GM18505 (cell line): ENCODE measurements around the gene UBE2L6.

Source experiments
- ATAC-seq: cut with Tn5 transposase; IDR thresholded peaks from one replicate; pipeline ENCODE4 v1.9.1; 2021; ENCODE audit not compliant: unreplicated experiment
- POLR2A ChIP-seq: IDR thresholded peaks from 4 replicates; pipeline ENCODE4 v1.6.1; 2011; ENCODE audit warnings: borderline replicate concordance; ENCODE audit not compliant: insufficient read depth, insufficient read length; ENCODE audit errors: extremely low read depth

UBE2L6 gene

DNA sequence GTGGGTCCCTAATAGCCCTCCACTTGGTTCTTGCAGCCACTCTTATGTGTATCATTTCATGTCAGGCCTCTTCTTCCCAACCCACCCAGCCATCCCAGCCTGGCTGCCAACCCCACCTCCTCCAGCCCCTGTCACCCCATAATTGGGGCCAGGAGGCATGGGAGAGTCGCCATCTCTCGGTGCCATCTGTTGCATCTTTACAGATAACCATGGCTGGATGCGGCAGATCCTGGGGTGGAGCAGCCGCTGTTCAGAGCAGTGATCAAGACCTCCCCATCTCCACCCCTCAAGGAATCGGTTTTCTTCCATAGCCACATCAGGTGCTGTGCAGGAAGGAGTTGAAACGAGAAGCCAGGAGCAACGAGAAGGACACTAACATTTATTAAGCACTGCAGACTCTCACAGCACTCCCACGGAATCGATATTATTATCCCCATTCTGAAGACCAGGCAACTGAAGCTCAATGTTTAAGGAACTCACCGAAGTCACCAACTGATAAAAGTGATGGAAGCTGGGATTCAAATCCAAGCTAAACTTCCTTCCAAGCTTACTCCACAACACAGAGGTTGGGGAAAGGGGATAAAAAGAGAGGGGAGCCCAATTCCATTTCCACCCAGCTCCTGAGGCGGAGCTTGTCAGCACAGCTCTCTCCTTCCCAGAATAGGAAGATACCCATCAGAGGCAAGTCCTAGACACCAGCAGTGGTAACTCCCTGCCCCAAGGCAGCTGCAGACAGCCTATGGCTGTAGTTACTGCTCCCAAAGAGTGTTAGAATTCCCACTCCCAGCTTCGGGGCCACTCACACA, 54.6 kb downstream of the UBE2L6 start:
- ATAC-seq = no peak
- TF ChIP-seq POLR2A = no peak

DNA sequence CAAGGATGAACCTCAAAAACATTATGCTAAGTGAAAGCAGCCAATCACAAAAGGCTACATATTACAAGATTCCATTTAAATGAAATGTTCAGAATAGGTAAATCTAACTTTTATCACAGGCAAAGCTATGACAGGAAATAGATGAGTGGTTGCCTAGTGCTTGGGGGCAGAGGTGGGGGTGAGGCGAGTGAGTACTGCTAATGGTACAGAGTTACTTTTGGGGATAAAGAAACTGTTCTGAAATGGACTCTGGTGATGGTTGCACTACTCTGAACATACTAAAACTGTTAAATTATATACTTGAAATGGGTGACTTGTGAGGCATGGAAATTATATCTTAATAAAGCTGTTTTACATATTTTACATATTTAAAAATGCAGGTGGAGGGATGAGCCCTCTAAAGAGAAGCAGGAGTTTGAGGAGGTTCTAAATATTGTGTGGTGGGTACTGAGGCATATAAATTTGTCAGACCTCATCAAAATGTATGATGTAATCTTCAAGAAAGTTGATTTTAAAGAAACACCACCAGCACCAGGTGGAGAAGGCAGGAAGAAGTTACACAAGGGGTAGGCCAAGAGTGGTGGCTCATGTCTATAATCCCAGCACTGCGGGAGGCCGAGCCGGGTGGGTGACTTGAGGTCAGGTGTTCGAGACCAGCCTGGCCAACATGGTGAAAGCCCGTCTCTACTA, 55.6 kb downstream of the UBE2L6 start:
- ATAC-seq = no peak
- no peak for TF ChIP-seq POLR2A

DNA sequence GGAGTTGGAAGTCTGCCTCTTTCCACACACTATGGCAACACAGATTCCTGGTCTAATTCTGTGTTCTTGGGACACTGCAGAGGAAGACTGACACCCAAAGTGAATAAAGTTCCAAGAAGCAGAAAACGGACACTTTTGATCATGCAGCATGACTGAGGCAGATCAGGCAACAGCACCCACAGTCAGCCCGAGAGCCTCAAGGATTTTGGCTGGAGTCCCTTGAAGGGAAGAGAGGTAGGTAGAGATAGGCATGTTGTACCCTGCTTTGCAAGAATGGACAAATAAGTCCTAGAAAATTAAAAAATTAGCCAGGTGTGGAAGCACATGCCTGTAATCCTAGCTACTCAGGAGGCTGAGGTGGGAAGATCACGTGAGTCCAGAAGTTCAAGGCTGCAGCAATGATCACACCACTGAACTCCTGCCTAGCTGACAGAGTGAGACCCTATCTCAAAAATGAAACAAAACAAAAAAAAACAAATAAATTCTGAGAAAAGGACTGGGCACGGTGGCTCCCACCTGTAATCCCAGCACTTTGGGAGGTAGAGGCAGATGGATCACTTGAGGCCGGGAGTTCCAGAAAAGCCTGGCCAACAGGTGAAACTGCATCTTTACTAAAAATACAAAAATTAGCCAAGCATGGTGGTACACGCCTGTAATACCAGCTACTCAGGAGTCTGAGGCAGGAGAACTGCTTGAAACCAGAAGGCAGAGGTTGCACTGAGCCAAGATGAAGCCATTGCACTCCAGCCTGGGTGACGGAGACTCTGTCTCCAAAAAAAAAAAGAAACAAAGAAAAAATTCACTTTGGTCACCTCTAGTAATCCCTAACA, 58.9 kb downstream of the UBE2L6 start:
- no peak for ATAC-seq
- TF ChIP-seq POLR2A = no peak

DNA sequence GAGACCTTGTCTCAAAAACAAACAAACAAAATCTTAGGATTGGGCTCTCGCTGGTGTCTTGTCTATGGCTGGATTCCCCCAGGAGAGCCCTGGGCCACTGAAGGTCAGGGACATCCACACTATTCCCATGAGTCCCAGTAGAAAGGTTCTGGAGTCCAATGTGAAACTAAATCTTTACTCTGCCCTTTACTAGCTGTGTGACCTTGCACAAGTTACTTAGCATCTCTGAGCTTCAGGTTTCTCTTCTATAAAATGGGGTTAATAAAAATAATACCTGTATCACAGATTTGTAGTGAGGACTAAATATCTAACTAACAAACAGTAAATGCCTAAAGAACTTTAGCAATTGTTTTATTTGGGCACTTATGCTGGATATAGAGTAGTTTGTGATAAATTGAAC, 61.0 kb downstream of the UBE2L6 start:
- TF ChIP-seq POLR2A = no peak
- no peak for ATAC-seq

DNA sequence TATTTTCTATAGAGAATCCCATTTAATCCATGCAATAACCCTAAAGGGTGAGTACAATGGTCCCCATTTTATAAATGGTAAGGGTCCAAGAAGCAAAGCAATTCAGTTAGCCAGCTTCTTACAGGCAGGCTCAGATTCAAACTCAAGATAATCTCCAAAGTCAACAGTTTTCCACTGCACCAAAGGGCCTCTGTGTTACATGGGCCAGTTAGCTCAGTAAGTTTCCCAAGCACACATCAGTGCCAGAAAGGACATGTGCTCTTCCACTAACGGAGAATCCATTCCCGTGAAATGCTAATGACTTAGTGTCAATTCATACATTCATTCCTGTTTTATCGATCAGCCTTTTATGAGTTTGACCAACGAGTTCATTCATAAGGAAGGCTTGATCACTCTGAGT, 63.0 kb downstream of the UBE2L6 start:
- no peak for TF ChIP-seq POLR2A

DNA sequence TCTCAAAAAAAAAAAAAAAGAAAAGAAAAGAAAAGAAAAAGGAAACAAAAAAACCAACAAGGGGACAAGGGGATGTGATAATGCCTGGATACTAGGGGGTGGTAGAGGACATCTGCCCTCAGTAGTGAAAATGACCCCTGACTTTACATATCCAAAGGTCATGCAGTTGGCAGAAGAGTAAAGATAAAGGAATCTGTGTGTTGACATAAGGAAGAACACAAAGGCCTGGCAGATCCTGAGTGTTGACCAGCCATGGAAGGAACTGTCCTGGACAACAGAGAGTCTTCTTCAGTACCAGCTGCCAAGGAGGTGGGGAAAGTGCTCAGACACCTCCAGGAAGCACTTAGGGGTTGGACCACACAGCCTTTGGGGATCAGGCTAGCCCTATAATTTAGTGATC, 64.6 kb downstream of the UBE2L6 start:
- ATAC-seq = no peak
- TF ChIP-seq POLR2A = no peak

More for the DNA sequence above, 63.0 kb downstream of the UBE2L6 start:
- ATAC-seq = no peak

DNA sequence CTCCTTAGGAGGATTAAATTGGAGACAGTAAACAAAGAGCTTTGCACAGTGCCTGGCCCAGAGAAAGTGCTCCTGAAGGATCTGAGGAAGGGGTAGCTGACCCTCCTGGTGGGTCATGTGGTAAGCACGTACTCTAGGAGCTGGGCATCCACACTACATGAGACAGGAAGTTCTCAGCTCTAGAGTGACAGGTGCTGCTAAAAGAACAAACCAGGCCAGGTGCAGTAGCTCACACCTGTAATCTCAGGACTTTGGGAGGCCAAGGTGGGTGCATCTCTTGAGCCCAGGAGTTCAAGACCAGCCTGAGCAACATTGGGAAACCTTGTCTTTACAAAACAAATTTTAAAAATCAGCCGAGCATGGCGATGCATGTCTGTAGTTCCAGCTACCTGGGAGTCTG, 65.1 kb downstream of the UBE2L6 start:
- no peak for TF ChIP-seq POLR2A
- no peak for ATAC-seq

DNA sequence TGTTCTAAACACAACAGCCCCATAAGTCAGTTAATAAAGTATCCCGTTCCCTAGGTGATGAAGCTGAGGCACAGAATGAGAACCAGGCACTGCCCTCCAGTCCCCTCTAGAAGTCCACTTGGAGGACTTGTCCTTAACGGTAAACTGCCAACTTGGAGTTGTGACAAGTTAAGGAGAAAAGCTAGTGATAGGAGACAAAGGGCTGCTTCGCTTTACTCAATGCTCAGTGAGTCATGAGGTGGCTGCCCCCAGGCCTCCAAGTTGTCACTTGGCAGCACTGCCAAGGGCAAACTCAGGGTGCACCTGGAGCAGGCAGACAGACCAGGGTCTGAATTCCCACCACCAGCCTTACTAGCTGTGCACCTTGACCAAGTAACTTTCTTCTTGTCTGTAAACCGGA, 65.5 kb downstream of the UBE2L6 start:
- no peak for ATAC-seq
- no peak for TF ChIP-seq POLR2A
